ENCODE measurements around the gene RALBP1. TPM values are rescaled to one million over a fixed set of nuclear protein-coding genes. Genes with fewer than 3 reads are reported as not detected.
A peak's percentile ranks its signal among the peaks of the same experiment; 100 is the strongest.

Gene RALBP1
- total RNA-seq, 1 donor, result 77.2 TPM

DNA sequence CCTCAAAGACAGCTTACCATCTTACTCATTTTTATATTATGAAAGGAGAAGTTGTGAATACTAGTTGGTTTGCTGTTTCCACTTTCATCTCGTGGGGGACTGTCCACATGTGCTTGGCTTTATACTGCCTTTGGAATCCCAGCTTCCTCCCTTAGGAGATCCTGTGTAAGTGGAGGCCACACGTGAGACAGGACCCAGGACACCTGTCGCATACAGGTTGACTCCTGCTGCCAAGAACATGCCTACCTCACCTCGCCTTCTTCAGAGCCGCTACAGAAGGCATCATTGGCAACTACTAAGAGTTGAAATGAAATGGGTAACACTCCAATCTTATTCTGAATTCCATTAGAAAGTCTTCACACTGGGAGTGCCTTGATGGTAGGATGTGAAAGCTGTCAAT is 69.7 kb downstream of the RALBP1 start:
- no peak overlapping the region for H3K4me3 ChIP-seq (ENCODE audit: low read depth, low read length)
- no peak for DNase-seq (ENCODE audit: low read depth)
- TF ChIP-seq CTCF (IDR thresholded peaks at IDR 0.05; ENCODE audit: insufficient read depth, low read length), result no peak

- DNase-seq (ENCODE audit: low read depth), result no peak
- no peak for TF ChIP-seq CTCF (IDR thresholded peaks at IDR 0.05; ENCODE audit: insufficient read depth, low read length)
- no peak overlapping the region for H3K4me3 ChIP-seq (ENCODE audit: low read depth, low read length)
Observed at GRCh38 chr18:9546468-9546867, 71.2 kb downstream of the RALBP1 start.

- TF ChIP-seq CTCF (IDR thresholded peaks at IDR 0.05; ENCODE audit: insufficient read depth, low read length), result no peak
- no peak overlapping the region for H3K4me3 ChIP-seq (ENCODE audit: low read depth, low read length)
- no peak for DNase-seq (ENCODE audit: low read depth)
Observed at GRCh38 chr18:9547782-9548181, 72.5 kb downstream of the RALBP1 start.

DNA sequence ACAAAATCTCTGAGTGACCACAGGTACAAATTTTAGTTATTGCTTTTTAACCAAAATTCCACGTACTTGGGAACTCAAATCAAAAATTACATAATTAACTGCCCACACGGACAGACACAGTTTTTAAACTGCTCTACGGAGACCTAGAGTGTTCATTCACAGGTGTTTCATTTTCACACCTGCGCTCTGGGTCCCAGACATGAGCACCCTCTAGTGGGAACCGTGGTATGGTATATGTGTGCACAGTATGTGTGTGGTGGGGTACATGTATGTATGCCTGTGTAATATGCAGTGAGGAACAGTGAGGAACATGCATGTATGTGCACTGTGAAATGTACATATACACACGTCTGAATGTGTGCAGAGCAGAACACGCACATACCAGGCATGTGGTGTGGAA is 74.1 kb downstream of the RALBP1 start:
- no peak for TF ChIP-seq CTCF (IDR thresholded peaks at IDR 0.05; ENCODE audit: insufficient read depth, low read length)
- no peak for DNase-seq (ENCODE audit: low read depth)

GRCh38 chr18:9550429-9550828 is 75.1 kb downstream of the RALBP1 start:
- DNase-seq (ENCODE audit: low read depth), result no peak
- H3K4me3 ChIP-seq (ENCODE audit: low read depth, low read length), result no peak overlapping the region
- no peak for TF ChIP-seq CTCF (IDR thresholded peaks at IDR 0.05; ENCODE audit: insufficient read depth, low read length)

More for the DNA sequence above, 74.1 kb downstream of the RALBP1 start:
- no peak overlapping the region for H3K4me3 ChIP-seq (ENCODE audit: low read depth, low read length)

DNA sequence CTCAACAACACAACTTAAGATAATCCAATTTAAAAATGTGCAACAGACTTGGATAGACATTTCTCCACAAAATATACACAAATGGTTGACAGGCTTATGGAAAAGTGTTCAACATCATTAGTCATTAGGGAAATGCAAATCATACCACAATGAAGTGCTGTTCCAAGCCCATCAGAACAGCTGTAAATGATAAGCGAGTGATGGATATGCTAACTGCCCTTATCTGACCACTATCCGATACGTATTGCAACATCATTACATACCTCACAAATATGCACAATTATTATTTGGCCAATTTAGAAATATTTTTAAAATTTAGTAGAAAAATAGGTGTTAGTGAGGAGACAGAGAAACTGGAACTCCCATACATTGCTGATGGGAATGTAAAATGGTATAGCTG is 76.9 kb downstream of the RALBP1 start:
- H3K4me3 ChIP-seq (ENCODE audit: low read depth, low read length), result no peak overlapping the region
- no peak for TF ChIP-seq CTCF (IDR thresholded peaks at IDR 0.05; ENCODE audit: insufficient read depth, low read length)
- DNase-seq (ENCODE audit: low read depth), result peak; percentile 43

DNA sequence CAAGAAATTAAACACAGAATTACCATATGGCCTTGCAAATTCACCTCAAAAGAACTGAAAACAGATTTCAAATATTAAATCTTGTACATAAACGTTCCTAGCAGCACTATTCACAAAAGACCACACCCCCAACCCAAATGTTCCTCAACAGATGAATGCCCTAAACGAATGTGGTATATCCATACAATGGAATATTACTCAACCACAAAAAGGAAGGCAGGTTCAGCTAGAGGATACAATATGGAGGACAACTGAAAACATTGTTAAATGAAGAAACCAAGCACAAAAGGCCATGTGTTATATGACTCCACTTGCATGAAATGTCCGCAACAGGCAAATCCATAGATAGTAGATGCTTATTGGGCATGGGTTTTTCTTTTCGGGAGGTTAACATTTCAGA is 77.3 kb downstream of the RALBP1 start:
- DNase-seq (ENCODE audit: low read depth), result no peak
- H3K4me3 ChIP-seq (ENCODE audit: low read depth, low read length), result no peak overlapping the region
- no peak for TF ChIP-seq CTCF (IDR thresholded peaks at IDR 0.05; ENCODE audit: insufficient read depth, low read length)

Data from fibroblast of the aortic adventitia (primary cell).